Thoracic aorta (tissue), 2 donors: ENCODE data around the gene AKR7A2. TPM values are rescaled to one million over a fixed set of nuclear protein-coding genes. Genes with fewer than 3 reads are reported as not detected.

Source experiments
- ATAC-seq: fragments of 150-250 bp; one replicate; pipeline ENCODE4 v1.8.0; 2017; ENCODE audit warnings: low read depth; ENCODE audit not compliant: insufficient number of reproducible peaks, low FRiP score
- DNase-seq: peaks from one replicate; pipeline ENCODE4 v3.0.0-alpha.2; 2020; ENCODE audit warnings: low spot score
- H3K27ac ChIP-seq, 2 donors: fragments of 200-600 bp; sonication (generic); 1 replicate in 1 of 2; 2 replicates in 1 of 2; pipeline ENCODE4 v1.5.1; 2016; ENCODE audit warnings: mild to moderate bottlenecking in 2 of 2, moderate library complexity in 2 of 2
- H3K27me3 ChIP-seq: fragments of 200-600 bp; sonication (generic); replicated peaks from 2 replicates; pipeline ENCODE4 v1.6.0; 2016; ENCODE audit warnings: mild to moderate bottlenecking; ENCODE audit not compliant: insufficient read depth
- H3K36me3 ChIP-seq: fragments of 200-600 bp; sonication (generic); one replicate; pipeline ENCODE4 v1.5.1; 2016
- H3K4me1 ChIP-seq, 2 donors: fragments of 200-600 bp; sonication (generic); 1 replicate in 1 of 2; 2 replicates in 1 of 2; pipeline versions ENCODE4 v1.5.1 to v1.6.0; 2016; ENCODE audit warnings: low read depth in 2 of 2, mild to moderate bottlenecking in 1 of 2; ENCODE audit not compliant: control insufficient read depth in 1 of 2
- H3K4me3 ChIP-seq: fragments of 200-600 bp; sonication (generic); 2 replicates; pipeline ENCODE4 v1.5.1; 2016; ENCODE audit warnings: mild to moderate bottlenecking
- H3K9me3 ChIP-seq: fragments of 200-600 bp; sonication (generic); 2 replicates; pipeline ENCODE4 v1.5.1; 2016
- CTCF ChIP-seq: fragments of 200-600 bp; sonication (generic); IDR thresholded peaks from one replicate; pipeline ENCODE4 v1.5.1; 2019; ENCODE audit warnings: antibody characterized with exemption
- total RNA-seq, 2 donors: library from RNA; depleted of rRNA; stranded (reverse); fragments of >200 nt; gene quantifications; one replicate each; pipeline versions ENCODE4 v1.1.0 to v1.2.3, GENCODE V29; 2016

AKR7A2 gene
- total RNA-seq, 2 donors from 2014 or later: 67.1 to 71.5 TPM

GRCh38 chr1:19352839-19353238, 40.9 kb upstream of the AKR7A2 start:
- Histone ChIP-seq H3K4me1 (no peaks in the 10 kb centered on the region), H3K4me3 (no peak overlapping the region), H3K9me3 (no peaks in the 10 kb centered on the region), H3K27ac (no peak overlapping the region), H3K27me3 (no peaks in the 10 kb centered on the region), H3K36me3 (peaks cover 66% of the 10 kb centered on the region)
- ATAC-seq (no peak), DNase-seq (no peak)
- no peak for TF ChIP-seq CTCF

- ATAC-seq (no peak), DNase-seq (no peak)
- Histone ChIP-seq H3K27ac (no peak overlapping the region), H3K9me3 (no peaks in the 10 kb centered on the region), H3K27me3 (no peaks in the 10 kb centered on the region), H3K4me3 (no peak overlapping the region), H3K36me3 (peaks cover 66% of the 10 kb centered on the region), H3K4me1 (no peaks in the 10 kb centered on the region)
- TF ChIP-seq CTCF: no peak
These were observed 39.9 kb upstream of the AKR7A2 start for GRCh38 chr1:19351873-19352272.

- no peaks in the 10 kb centered on the region for H3K9me3 ChIP-seq
- no peaks in the 10 kb centered on the region for H3K4me1 ChIP-seq
- peaks cover 58% of the 10 kb centered on the region for H3K36me3 ChIP-seq
- no peak overlapping the region for H3K27ac ChIP-seq
- no peaks in the 10 kb centered on the region for H3K27me3 ChIP-seq
- no peak for ATAC-seq
- H3K4me3 ChIP-seq: no peak overlapping the region
- TF ChIP-seq CTCF: no peak
- DNase-seq: no peak
These were observed 38.6 kb upstream of the AKR7A2 start for GRCh38 chr1:19350566-19350965.

GRCh38 chr1:19349999-19350398, 38.1 kb upstream of the AKR7A2 start:
- TF ChIP-seq CTCF: no peak
- no peak for ATAC-seq
- no peak overlapping the region for H3K27ac ChIP-seq

GRCh38 chr1:19348441-19349198, 36.7 kb upstream of the AKR7A2 start:
- H3K36me3 ChIP-seq: peaks cover 56% of the 10 kb centered on the region
- H3K9me3 ChIP-seq: no peaks in the 10 kb centered on the region
- ATAC-seq (no peak), DNase-seq (no peak)
- H3K27me3 ChIP-seq: no peaks in the 10 kb centered on the region
- no peaks in the 10 kb centered on the region for H3K4me1 ChIP-seq
- no peak overlapping the region for H3K4me3 ChIP-seq
- TF ChIP-seq CTCF: no peak
- no peak overlapping the region for H3K27ac ChIP-seq

More at GRCh38 chr1:19349999-19350398, 38.1 kb upstream of the AKR7A2 start:
- Histone ChIP-seq H3K36me3 (peaks cover 57% of the 10 kb centered on the region), H3K4me1 (no peaks in the 10 kb centered on the region), H3K4me3 (no peak overlapping the region), H3K27me3 (no peaks in the 10 kb centered on the region), H3K9me3 (no peaks in the 10 kb centered on the region)
- no peak for DNase-seq
